HepG2 (cell line): Measurements from ENCODE around the gene SDCCAG8. TPM values are rescaled to one million over a fixed set of nuclear protein-coding genes. Genes with fewer than 3 reads are reported as not detected.

Experiments used
- ATAC-seq: fragments of 200-7000 bp; cut with Tn5 transposase; 3 replicates; pipeline ENCODE4 v1.9.1; 2020; ENCODE audit warnings: mild to moderate bottlenecking, moderate library complexity
- BruUV-seq: library from RNA; stranded (reverse); fragments of 400-500 nt; replicated peaks from 2 replicates; lab custom pipeline; 2021; lab: Mats Ljungman, UMichigan
- CTCF ChIA-PET: fragments of 300-600 bp; formaldehyde crosslinking; extraction: SDS; loops from one replicate; lab custom pipeline; 2021; ENCODE audit warnings: low total read pairs, inconsistent platforms, low intra/inter-chr PET ratio; lab: Yijun Ruan, JAX
- POLR2A ChIA-PET: fragments of 350-600 bp; sonication (Branson Sonifier 250); formaldehyde crosslinking; loops from one replicate; lab custom pipeline; 2020; ENCODE audit warnings: antibody characterized with exemption, inconsistent platforms; lab: Yijun Ruan, JAX
- DNase-seq: peaks from one replicate; pipeline ENCODE4 v3.0.0-alpha.2; 2015; ENCODE audit warnings: low spot score
- FAIRE-seq: peaks from 3 replicates; lab custom pipeline; 2011; peaks lifted over from hg19 to GRCh38; lab: Jason Lieb, UNC
- H2AFZ ChIP-seq: one replicate; pipeline ENCODE4 v1.6.1; 2011; ENCODE audit warnings: low read length, inconsistent platforms
- H3K27ac ChIP-seq: fragments of 300-600 bp; 3 replicates; pipeline ENCODE4 v1.8.0; 2011; ENCODE audit warnings: mixed run types, mild to moderate bottlenecking, mixed read lengths, low read length, inconsistent platforms; ENCODE audit not compliant: insufficient read depth; ENCODE audit errors: extremely low read length
- H3K27me3 ChIP-seq, 2 experiments: fragments of 200-600 bp in 1 of 2; 2 replicates in 1 of 2; 3 replicates in 1 of 2; pipeline versions ENCODE4 v1.6.0 to v1.8.0; 2011; ENCODE audit warnings: low read length in 2 of 2, mild to moderate bottlenecking in 2 of 2, moderate library complexity in 2 of 2, inconsistent platforms in 1 of 2; ENCODE audit not compliant: insufficient read depth in 2 of 2, control insufficient read depth in 1 of 2
- H3K36me3 ChIP-seq, 2 experiments: fragments of 200-600 bp in 1 of 2; replicated peaks in 1 of 2; 2 replicates in 1 of 2; 3 replicates in 1 of 2; pipeline versions ENCODE4 v1.5.1 to v1.8.0; 2011; ENCODE audit warnings: low read length in 2 of 2, inconsistent platforms in 1 of 2; ENCODE audit not compliant: insufficient read depth in 2 of 2, control insufficient read depth in 1 of 2
- H3K4me1 ChIP-seq: 2 replicates; pipeline ENCODE4 v1.5.1; 2012; ENCODE audit warnings: low read length, inconsistent platforms; ENCODE audit not compliant: insufficient read depth
- H3K4me2 ChIP-seq: 2 replicates; pipeline ENCODE4 v1.6.0; 2011; ENCODE audit warnings: low read depth, low read length, inconsistent platforms
- H3K4me3 ChIP-seq, 3 experiments: fragments of 200-600 bp in 1 of 3; sonication (generic), shearing (Covaris generic) in 1 of 3; replicated peaks in 1 of 3; 2 replicates each; pipeline ENCODE4 v1.5.1; 2011 to 2016; ENCODE audit warnings: low read length in 3 of 3, inconsistent platforms in 2 of 3, low read depth in 2 of 3, mild to moderate bottlenecking in 2 of 3, control low read depth in 1 of 3, mixed read lengths in 1 of 3; ENCODE audit not compliant: insufficient read depth in 1 of 3
- H3K79me2 ChIP-seq: one replicate; pipeline ENCODE4 v1.6.1; 2011; ENCODE audit warnings: low read length, inconsistent platforms; ENCODE audit not compliant: insufficient read depth
- H3K9ac ChIP-seq: 2 replicates; pipeline ENCODE4 v1.6.0; 2011; ENCODE audit warnings: mild to moderate bottlenecking, low read depth, low read length, inconsistent platforms; ENCODE audit not compliant: insufficient read depth
- H3K9me3 ChIP-seq: 2 replicates; pipeline ENCODE4 v1.5.1; 2012; ENCODE audit warnings: mild to moderate bottlenecking, low read length
- H4K20me1 ChIP-seq: 2 replicates; pipeline ENCODE4 v1.6.0; 2011; ENCODE audit warnings: inconsistent platforms, mild to moderate bottlenecking, low read length, moderate library complexity; ENCODE audit not compliant: insufficient read depth
- DR1 ChIP-seq: sonication (generic); formaldehyde crosslinking; IDR thresholded peaks from 2 replicates; pipeline ENCODE4 v1.8.0; 2021; ENCODE audit warnings: mild to moderate bottlenecking, missing genetic modification reagents, inconsistent platforms
- FOXA3 ChIP-seq: IDR thresholded peaks from 2 replicates; pipeline ENCODE4 v1.6.1; 2016; ENCODE audit warnings: missing genetic modification reagents, missing compliant biosample characterization
- KLF15 ChIP-seq: sonication (generic); formaldehyde crosslinking; IDR thresholded peaks from 2 replicates; pipeline ENCODE4 v1.8.1; 2023; ENCODE audit warnings: borderline replicate concordance, mild to moderate bottlenecking, inconsistent platforms, missing genetic modification reagents, mixed read lengths
- PBX2 ChIP-seq: IDR thresholded peaks from 2 replicates; pipeline ENCODE4 v1.6.1; 2016; ENCODE audit warnings: control low read depth
- SP1 ChIP-seq, 2 experiments: fragments of 450-650 bp in 1 of 2; sonication (generic) in 1 of 2; formaldehyde crosslinking in 1 of 2; IDR thresholded peaks; 2 replicates each; pipeline versions ENCODE4 v1.4.0 to v1.6.1; 2016 to 2020; ENCODE audit warnings: missing genetic modification reagents in 1 of 2
- SP4 ChIP-seq: sonication (generic); formaldehyde crosslinking; IDR thresholded peaks from 2 replicates; pipeline ENCODE4 v1.8.1; 2023; ENCODE audit warnings: mild to moderate bottlenecking, missing genetic modification reagents
- ZKSCAN8 ChIP-seq: IDR thresholded peaks from 2 replicates; pipeline ENCODE4 v1.6.1; 2016; ENCODE audit warnings: borderline replicate concordance, missing genetic modification reagents, missing compliant biosample characterization
- ZNF121 ChIP-seq: sonication (generic); formaldehyde crosslinking; IDR thresholded peaks from 2 replicates; pipeline ENCODE4 v1.5.0; 2020; ENCODE audit warnings: mild to moderate bottlenecking, missing genetic modification reagents
- ZNF224 ChIP-seq: sonication (generic); formaldehyde crosslinking; IDR thresholded peaks from 2 replicates; pipeline ENCODE4 v1.5.0; 2020; ENCODE audit warnings: mild to moderate bottlenecking, missing genetic modification reagents
- ZNF343 ChIP-seq: sonication (generic); formaldehyde crosslinking; IDR thresholded peaks from 2 replicates; pipeline ENCODE4 v1.4.0; 2020; ENCODE audit warnings: mild to moderate bottlenecking, missing genetic modification reagents
- whole genome bisulfite sequencing: methylation state at CpG from one replicate; pipeline ENCODE4 v1.1.6; 2017; ENCODE audit warnings: low lambda C conversion rate; 5-methylcytosine and 5-hydroxymethylcytosine counted together
- in situ Hi-C: cut with HindIII; loops from 2 replicates; pipeline ENCODE4 v1.10.0; 2017; ENCODE audit warnings: low pct_unique_long_range_greater_than_20kb; ENCODE audit not compliant: extremely low pct_ligation_motif_present
- intact Hi-C: fragments of 100-400 bp; cut with micrococcal nuclease; formaldehyde crosslinking; loops from one replicate; pipeline ENCODE4 v1.10.0; 2022; ENCODE audit not compliant: unreplicated experiment
- polyA plus RNA-seq, 8 experiments: library from polyadenylated mRNA; depleted of rRNA in 3 of 8; stranded (reverse) in 7 of 8; unstranded in 1 of 8; fragments of >200 nt; fragmentation: Illumina TruSeq in 4 of 8; extraction: Trizol in 4 of 8; gene quantifications; 2 replicates each; pipeline versions ENCODE4 v1.2.1 to v1.2.3, GENCODE V29; 2011 to 2016; ENCODE audit warnings: low read depth in 4 of 8, missing spikeins in 1 of 8, mixed read lengths in 1 of 8; ENCODE audit not compliant: insufficient read depth in 1 of 8
- total RNA-seq, 5 experiments: library from RNA; depleted of rRNA; stranded (reverse); fragments of >200 nt; fragmentation: Illumina TruSeq; extraction: Trizol; gene quantifications; 2 replicates each; pipeline ENCODE4 v1.2.3, GENCODE V29; 2016; ENCODE audit warnings: low read depth in 1 of 5
- TF ChIP-seq, protein P1 (sequence below), 2 experiments: IDR thresholded peaks; 2 replicates each; pipeline ENCODE4 v1.6.1; 2011 to 2012; ENCODE audit warnings: low read length in 2 of 2, borderline replicate concordance in 1 of 2, low read depth in 1 of 2, mild to moderate bottlenecking in 1 of 2, moderate library complexity in 1 of 2

Gene SDCCAG8
- total and polyA plus RNA-seq, 2 of the 13 experiments (the other 11 are each of a cell fraction or from before 2014, with no cell fraction given), result 9.5 to 13.4 TPM

DNA sequence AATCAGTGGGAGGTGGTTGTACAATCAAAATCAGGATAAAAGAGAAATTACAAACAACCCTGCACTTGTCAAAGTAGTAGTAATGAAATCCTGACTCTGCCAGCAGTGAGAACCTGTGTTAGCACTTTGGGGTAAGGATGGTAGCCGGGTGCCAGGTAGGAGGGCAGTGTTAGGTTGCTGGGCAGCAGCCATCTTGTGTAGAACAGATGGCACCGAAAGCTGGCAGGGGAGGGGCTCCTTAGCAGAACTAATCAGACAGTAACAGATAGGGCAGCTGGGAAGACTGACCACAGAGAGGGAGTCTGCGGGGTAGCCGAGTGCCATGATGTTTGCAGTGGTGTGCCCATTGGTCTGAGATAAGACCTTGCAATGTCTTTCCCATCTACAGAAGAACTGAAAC is 137.3 kb downstream of the SDCCAG8 start:
- TF ChIP-seq ZNF121 (CRISPR knock-in tag), result no peak
- TF ChIP-seq KLF15, result no peak
- no peak for TF ChIP-seq PBX2 (CRISPR knock-in tag)
- TF ChIP-seq ZNF343 (CRISPR knock-in tag), result no peak
- no peak for TF ChIP-seq ZKSCAN8
- intact Hi-C loops, result no loop called here
- Histone ChIP-seq H3K27ac (no peak overlapping the region), H3K27me3 (no peaks in the 10 kb centered on the region), H3K4me1 (peaks cover 6% of the 10 kb centered on the region), H3K4me3 (no peak overlapping the region), H3K4me2 (no peak overlapping the region), H4K20me1 (no peaks in the 10 kb centered on the region), H3K9me3 (no peaks in the 10 kb centered on the region), H3K79me2 (no peaks in the 10 kb centered on the region), H2AFZ (no peak overlapping the region), H3K36me3 (no peaks in the 10 kb centered on the region), H3K9ac (no peak overlapping the region)
- in situ Hi-C loops, result no loop called here
- 100% methylated on average over 4 of the region's 4 CpGs for WGBS
- no peak for ATAC-seq
- CTCF ChIA-PET, result no interaction called here
- no peak for FAIRE-seq
- no TSS peak for BruUV-seq
- POLR2A ChIA-PET, result no interaction called here
- DNase-seq, result no peak

- Histone ChIP-seq H3K9ac (no peak overlapping the region), H2AFZ (no peak overlapping the region), H3K36me3 (no peaks in the 10 kb centered on the region), H3K79me2 (no peaks in the 10 kb centered on the region), H3K4me1 (peaks cover 6% of the 10 kb centered on the region), H3K9me3 (no peaks in the 10 kb centered on the region), H3K4me3 (no peak overlapping the region), H3K27ac (no peak overlapping the region), H4K20me1 (no peaks in the 10 kb centered on the region), H3K4me2 (no peak overlapping the region), H3K27me3 (no peaks in the 10 kb centered on the region)
- ChIA-PET CTCF (no interaction called here), POLR2A (no interaction called here)
- in situ Hi-C loops (no loop called here), intact Hi-C loops (no loop called here)
- BruUV-seq, result no TSS peak
- 92% methylated on average over 4 of the region's 4 CpGs for WGBS
- FAIRE-seq (no peak), ATAC-seq (no peak), DNase-seq (no peak)
- TF ChIP-seq SP1 (IDR thresholded peaks at IDR 0.05) (no peak), SP1 (CRISPR knock-in tag; IDR thresholded peaks at IDR 0.05) (no peak), SP4 (CRISPR knock-in tag) (no peak), ZNF224 (CRISPR knock-in tag) (no peak), FOXA3 (CRISPR knock-in tag) (no peak), DR1 (CRISPR knock-in tag) (no peak)
- TF ChIP-seq, protein P1, sequence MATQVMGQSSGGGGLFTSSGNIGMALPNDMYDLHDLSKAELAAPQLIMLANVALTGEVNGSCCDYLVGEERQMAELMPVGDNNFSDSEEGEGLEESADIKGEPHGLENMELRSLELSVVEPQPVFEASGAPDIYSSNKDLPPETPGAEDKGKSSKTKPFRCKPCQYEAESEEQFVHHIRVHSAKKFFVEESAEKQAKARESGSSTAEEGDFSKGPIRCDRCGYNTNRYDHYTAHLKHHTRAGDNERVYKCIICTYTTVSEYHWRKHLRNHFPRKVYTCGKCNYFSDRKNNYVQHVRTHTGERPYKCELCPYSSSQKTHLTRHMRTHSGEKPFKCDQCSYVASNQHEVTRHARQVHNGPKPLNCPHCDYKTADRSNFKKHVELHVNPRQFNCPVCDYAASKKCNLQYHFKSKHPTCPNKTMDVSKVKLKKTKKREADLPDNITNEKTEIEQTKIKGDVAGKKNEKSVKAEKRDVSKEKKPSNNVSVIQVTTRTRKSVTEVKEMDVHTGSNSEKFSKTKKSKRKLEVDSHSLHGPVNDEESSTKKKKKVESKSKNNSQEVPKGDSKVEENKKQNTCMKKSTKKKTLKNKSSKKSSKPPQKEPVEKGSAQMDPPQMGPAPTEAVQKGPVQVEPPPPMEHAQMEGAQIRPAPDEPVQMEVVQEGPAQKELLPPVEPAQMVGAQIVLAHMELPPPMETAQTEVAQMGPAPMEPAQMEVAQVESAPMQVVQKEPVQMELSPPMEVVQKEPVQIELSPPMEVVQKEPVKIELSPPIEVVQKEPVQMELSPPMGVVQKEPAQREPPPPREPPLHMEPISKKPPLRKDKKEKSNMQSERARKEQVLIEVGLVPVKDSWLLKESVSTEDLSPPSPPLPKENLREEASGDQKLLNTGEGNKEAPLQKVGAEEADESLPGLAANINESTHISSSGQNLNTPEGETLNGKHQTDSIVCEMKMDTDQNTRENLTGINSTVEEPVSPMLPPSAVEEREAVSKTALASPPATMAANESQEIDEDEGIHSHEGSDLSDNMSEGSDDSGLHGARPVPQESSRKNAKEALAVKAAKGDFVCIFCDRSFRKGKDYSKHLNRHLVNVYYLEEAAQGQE (IDR thresholded peaks at IDR 0.05; ENCODE audit: borderline replicate concordance in 1 of 2, low read depth in 1 of 2, low read length in 2 of 2), result no peak
These were observed 138.2 kb downstream of the SDCCAG8 start for GRCh38 chr1:243394066-243394465.
